BLaER1 (cell line): ENCODE data around the gene GGT7.

Experiments used
- H3K27ac ChIP-seq: shearing (Covaris generic); formaldehyde crosslinking; 2 replicates; pipeline ENCODE4 v1.8.1; 2022
- H3K27me3 ChIP-seq: shearing (Covaris generic); formaldehyde crosslinking; 2 replicates; pipeline ENCODE4 v1.8.1; 2022
- H3K36me3 ChIP-seq: shearing (Covaris generic); formaldehyde crosslinking; 2 replicates; pipeline ENCODE4 v1.8.1; 2022
- H3K4me1 ChIP-seq: shearing (Covaris generic); formaldehyde crosslinking; 2 replicates; pipeline ENCODE4 v1.8.1; 2022
- H3K4me2 ChIP-seq: shearing (Covaris generic); formaldehyde crosslinking; 2 replicates; pipeline ENCODE4 v1.8.1; 2022
- H3K4me3 ChIP-seq: shearing (Covaris generic); formaldehyde crosslinking; 2 replicates; pipeline ENCODE4 v1.8.1; 2022
- H3K9ac ChIP-seq: shearing (Covaris generic); formaldehyde crosslinking; 2 replicates; pipeline ENCODE4 v1.8.1; 2022
- H3K9me3 ChIP-seq: shearing (Covaris generic); formaldehyde crosslinking; 2 replicates; pipeline ENCODE4 v1.8.1; 2022
- H4K20me1 ChIP-seq: shearing (Covaris generic); formaldehyde crosslinking; 2 replicates; pipeline ENCODE4 v1.8.1; 2022
- Cebpa-rat ChIP-seq: shearing (Covaris generic); IDR thresholded peaks from 2 replicates; pipeline ENCODE4 v1.8.1; 2022

The GGT7 gene

DNA sequence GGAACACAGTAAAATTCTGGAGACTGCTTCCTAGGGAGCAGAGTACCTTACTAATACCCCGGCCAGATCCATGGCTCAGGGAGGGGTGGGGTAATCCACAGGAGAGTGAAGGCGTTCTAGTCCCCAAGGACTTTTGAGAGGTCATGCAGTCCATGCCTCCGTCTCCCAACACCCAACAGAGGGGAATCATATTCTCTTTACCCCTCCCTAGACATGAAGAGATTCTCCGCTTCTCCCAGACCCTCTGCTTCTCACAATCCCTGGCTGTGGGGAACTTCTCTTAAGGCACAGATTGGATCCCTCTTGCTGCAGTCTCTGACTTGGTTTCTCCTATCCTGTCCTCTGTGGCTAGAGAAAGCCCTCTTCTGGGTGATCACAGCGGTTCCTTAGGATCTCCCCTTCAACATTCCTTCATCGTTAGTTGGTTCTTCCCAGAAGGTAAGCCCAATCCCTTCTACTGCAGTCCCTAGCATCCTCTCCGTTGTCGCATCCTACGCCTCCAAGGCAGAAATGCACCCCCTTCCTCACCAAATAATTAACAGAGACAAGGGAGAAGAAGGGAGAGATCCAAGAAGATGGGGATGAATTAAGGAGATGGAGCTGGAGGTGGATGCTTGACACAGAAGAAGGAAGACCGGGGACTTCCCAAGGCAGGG, 562 bp downstream of the GGT7 start:
- no peak for TF ChIP-seq Cebpa-rat
- Histone ChIP-seq H4K20me1 (no peaks in the 10 kb centered on the region), H3K4me2 (peak overlapping the region; percentile 79), H3K4me3 (no peak overlapping the region), H3K9me3 (no peaks in the 10 kb centered on the region), H3K27me3 (0 out of 2 replicates have a peak, but pooled peaks cover 3% of the 10 kb centered on the region), H3K9ac (no peak overlapping the region), H3K4me1 (peaks cover 22% of the 10 kb centered on the region), H3K36me3 (no peaks in the 10 kb centered on the region), H3K27ac (no peak overlapping the region)

DNA sequence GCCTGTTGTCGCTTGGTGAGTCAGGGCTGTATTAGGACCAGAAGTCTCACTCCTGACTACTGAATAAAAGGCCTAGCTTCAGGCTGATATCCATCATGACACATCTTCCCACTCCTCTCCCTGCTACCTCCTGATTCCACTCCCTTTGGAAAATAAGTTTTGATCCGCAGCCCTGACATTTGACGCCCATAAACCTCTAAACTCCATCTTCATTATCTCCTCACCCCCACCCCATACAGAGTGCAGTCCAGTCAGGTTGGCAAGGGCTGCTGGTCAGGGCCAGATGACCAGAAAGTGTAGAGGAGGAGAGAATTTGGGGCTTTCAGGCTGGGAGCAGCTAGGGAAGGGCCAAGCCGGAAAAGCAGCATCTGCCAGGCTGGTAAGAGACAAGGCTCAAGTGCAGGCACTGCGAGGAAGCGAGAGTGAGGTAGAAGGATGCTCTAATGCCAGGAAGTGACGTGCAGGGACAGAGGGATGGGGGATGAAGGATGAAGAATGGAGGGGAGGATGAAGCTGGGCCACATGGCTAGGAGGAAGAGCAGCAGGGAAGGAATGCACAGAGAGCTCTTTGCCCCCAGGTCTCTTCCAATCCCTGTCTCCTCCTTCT, 1.2 kb downstream of the GGT7 start:
- no peaks in the 10 kb centered on the region for H3K36me3 ChIP-seq
- no peak for TF ChIP-seq Cebpa-rat
- peaks cover 18% of the 10 kb centered on the region for H3K4me1 ChIP-seq
- H3K27me3 ChIP-seq = 0 out of 2 replicates have a peak, but pooled peaks cover 3% of the 10 kb centered on the region
- no peaks in the 10 kb centered on the region for H3K9me3 ChIP-seq
- H4K20me1 ChIP-seq = no peaks in the 10 kb centered on the region
- no peak overlapping the region for H3K4me3 ChIP-seq
- H3K4me2 ChIP-seq = no peak overlapping the region
- no peak overlapping the region for H3K27ac ChIP-seq
- no peak overlapping the region for H3K9ac ChIP-seq

DNA sequence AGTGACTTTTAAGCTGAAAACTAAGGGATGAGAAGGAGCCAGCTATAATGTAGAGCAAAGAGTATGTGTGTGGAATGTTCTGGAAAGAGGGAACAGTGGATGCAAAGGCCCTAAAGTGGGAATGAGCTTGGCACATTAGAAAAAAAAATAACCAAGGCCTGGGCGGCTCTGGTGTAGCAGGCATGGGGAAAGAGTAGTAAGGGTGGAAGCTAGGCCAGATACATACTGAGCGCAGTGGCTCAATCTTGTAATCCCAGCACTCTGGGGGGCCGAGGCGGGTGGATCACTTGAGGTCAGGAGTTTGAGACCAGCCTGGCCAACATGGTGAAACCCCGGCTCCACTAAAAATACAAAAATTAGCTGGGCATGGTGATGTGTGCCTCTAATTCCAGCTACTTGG, 8.4 kb downstream of the GGT7 start:
- no peak overlapping the region for H3K4me3 ChIP-seq
- no peaks in the 10 kb centered on the region for H3K9me3 ChIP-seq
- H3K27ac ChIP-seq = no peak overlapping the region
- H3K4me1 ChIP-seq = no peaks in the 10 kb centered on the region
- H3K36me3 ChIP-seq = no peaks in the 10 kb centered on the region
- no peak overlapping the region for H3K9ac ChIP-seq
- H3K27me3 ChIP-seq = no peaks in the 10 kb centered on the region
- TF ChIP-seq Cebpa-rat = no peak
- no peak overlapping the region for H3K4me2 ChIP-seq
- H4K20me1 ChIP-seq = no peaks in the 10 kb centered on the region

DNA sequence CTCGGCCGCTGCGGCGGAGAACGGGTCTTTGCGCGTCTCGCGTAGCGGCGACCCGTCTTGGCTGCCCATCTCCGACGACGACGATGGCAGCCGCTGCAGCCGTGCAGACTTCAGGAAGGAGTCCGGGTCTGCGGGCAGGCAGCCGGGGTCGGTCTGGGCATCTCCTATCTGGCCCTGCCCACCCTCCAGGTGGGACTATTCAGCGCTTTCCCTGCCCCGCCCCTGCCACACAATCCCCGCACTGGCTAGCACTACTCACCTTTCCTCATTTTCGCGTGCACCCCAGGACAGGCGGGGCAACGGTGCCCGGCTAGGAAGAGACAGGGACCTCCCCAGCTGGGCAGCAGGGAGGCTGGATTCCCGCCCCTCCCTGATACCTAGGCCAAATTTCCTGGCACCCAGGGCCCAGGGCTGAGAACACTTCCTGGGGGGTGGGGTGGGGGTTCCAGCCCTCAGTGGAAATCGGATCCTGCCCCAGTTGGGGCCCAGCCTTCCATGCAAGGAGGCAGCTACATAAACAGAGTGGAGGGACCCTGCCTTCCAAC, 9.2 kb downstream of the GGT7 start:
- no peaks in the 10 kb centered on the region for H3K4me1 ChIP-seq
- H3K36me3 ChIP-seq = no peaks in the 10 kb centered on the region
- no peak overlapping the region for H3K27ac ChIP-seq
- no peak overlapping the region for H3K9ac ChIP-seq
- no peaks in the 10 kb centered on the region for H3K27me3 ChIP-seq
- TF ChIP-seq Cebpa-rat = no peak
- no peaks in the 10 kb centered on the region for H4K20me1 ChIP-seq
- no peaks in the 10 kb centered on the region for H3K9me3 ChIP-seq
- no peak overlapping the region for H3K4me3 ChIP-seq
- no peak overlapping the region for H3K4me2 ChIP-seq

DNA sequence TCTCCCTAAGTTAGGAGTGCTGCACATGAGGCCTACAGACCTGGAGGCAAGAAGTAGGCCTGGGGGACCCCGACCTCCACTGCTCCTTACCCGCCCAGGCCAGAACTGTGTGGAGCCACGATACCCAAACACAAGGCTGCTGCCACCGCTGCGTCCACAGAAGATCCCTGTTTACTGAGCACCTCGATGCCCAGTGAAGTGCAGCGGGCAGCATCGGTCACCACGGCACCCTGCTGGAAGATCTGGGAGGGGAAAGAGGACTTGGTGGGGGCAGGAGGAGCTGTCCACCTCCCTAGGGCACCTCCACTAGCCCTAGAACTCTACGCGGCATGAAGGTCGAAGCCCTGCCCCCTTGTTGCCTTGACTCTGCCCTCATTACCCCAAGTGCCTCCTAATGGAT, 9.9 kb downstream of the GGT7 start:
- H3K9ac ChIP-seq = no peak overlapping the region
- H3K4me2 ChIP-seq = no peak overlapping the region

DNA sequence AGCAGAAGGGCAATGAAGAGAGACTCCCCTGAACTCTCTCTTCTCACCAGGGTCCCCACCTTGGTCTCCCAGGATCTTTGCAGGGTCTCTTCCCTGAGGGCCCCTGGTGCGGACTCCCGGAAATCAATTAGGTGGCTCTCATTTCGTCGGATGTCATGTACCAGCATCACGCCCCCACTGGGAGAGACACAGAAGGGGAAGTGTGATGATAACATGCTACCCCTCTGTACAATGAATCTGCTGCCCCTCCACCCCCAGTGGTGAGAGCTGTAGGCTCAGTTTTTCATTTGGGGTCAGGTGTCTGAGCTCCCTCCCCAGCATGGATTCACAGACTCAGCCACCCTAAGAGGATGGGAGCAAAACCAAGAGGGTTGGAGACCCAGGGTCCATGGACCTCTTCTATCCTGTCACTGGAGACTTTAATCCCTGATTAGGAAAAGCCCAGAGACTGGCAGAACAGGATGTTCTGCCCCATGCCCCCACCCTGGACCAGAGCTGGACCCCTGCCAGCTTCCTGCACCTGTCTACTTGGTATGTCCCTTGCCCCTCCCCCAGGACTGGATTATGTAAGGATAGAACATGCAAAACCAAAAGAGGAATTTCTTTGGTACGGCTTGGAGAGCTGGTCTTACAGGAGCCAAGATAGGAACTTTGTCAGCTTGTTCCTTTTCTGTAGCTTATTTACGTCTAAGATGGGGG, 11.1 kb downstream of the GGT7 start:
- no peaks in the 10 kb centered on the region for H3K27me3 ChIP-seq
- H3K36me3 ChIP-seq = no peaks in the 10 kb centered on the region
- no peak for TF ChIP-seq Cebpa-rat
- H3K9ac ChIP-seq = no peak overlapping the region
- no peak overlapping the region for H3K4me3 ChIP-seq
- no peaks in the 10 kb centered on the region for H3K9me3 ChIP-seq
- H3K27ac ChIP-seq = no peak overlapping the region
- H3K4me2 ChIP-seq = no peak overlapping the region
- H3K4me1 ChIP-seq = no peaks in the 10 kb centered on the region
- H4K20me1 ChIP-seq = no peaks in the 10 kb centered on the region

More for the DNA sequence above, 9.9 kb downstream of the GGT7 start:
- Histone ChIP-seq H3K27me3 (no peaks in the 10 kb centered on the region), H4K20me1 (no peaks in the 10 kb centered on the region), H3K9me3 (no peaks in the 10 kb centered on the region), H3K36me3 (no peaks in the 10 kb centered on the region), H3K4me3 (no peak overlapping the region), H3K27ac (no peak overlapping the region), H3K4me1 (no peaks in the 10 kb centered on the region)
- TF ChIP-seq Cebpa-rat = no peak

DNA sequence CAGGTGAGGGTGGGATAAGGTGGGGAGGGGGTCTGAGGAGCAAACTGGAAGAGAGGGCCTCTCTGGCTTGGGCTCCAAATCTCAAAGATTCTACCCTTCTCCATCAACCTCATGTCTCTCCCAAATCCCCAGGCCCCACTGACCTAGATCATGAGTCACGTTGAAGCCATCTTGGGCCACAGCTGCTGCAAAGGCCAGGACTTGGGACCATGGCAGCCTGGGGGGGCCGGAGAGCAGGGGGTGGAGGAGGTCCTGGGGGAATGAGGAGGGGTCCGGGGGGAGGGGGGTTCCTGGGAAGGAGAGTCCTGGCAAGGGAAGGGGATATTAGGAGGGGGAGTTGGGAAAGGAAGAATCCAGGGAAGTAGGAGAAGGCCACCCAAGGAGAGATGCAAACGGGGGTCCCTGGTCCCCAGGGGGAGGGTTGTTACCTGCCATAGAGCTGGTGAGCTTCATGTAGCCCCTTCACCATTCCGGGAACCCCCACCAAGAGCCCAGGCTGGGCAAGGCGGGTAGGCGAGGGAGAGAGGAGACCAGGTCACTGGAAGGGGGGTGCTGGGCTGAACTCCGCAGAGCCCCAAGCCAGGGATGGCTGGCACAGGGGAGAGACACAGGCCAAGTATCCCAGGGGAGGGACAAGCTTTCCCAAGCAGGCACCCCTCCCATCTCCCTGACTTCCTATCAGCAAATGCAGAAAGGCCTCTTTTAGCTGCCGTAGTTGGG, 12.7 kb downstream of the GGT7 start:
- H3K9me3 ChIP-seq = no peaks in the 10 kb centered on the region
- H4K20me1 ChIP-seq = no peaks in the 10 kb centered on the region
- no peaks in the 10 kb centered on the region for H3K4me1 ChIP-seq
- no peaks in the 10 kb centered on the region for H3K36me3 ChIP-seq
- TF ChIP-seq Cebpa-rat = no peak
- no peak overlapping the region for H3K4me2 ChIP-seq
- H3K4me3 ChIP-seq = no peak overlapping the region
- no peaks in the 10 kb centered on the region for H3K27me3 ChIP-seq
- no peak overlapping the region for H3K27ac ChIP-seq
- no peak overlapping the region for H3K9ac ChIP-seq

DNA sequence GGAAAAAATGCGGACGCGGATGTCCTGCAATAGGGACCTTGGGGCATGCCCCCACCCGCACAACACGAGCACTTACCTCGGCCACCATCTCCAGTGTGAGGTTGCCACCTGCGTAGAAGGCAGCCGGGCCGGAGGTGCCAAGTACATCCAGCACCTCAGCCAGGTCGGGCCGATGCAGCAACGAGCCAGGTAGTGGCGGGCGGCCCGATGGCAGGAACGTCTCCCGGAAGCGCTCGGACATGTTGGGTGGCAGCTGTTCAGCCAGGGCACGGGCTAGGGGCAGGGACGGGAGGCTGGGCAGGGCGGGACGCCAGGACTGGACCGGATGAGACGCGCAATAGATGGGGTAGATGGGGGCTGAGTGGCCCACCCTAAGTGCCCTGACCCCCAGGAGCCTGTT, 13.3 kb downstream of the GGT7 start:
- Histone ChIP-seq H3K4me2 (no peak overlapping the region), H3K9ac (no peak overlapping the region), H3K9me3 (no peaks in the 10 kb centered on the region), H4K20me1 (no peaks in the 10 kb centered on the region), H3K36me3 (no peaks in the 10 kb centered on the region), H3K4me3 (no peak overlapping the region), H3K4me1 (no peaks in the 10 kb centered on the region), H3K27me3 (no peaks in the 10 kb centered on the region), H3K27ac (no peak overlapping the region)
- TF ChIP-seq Cebpa-rat = no peak

DNA sequence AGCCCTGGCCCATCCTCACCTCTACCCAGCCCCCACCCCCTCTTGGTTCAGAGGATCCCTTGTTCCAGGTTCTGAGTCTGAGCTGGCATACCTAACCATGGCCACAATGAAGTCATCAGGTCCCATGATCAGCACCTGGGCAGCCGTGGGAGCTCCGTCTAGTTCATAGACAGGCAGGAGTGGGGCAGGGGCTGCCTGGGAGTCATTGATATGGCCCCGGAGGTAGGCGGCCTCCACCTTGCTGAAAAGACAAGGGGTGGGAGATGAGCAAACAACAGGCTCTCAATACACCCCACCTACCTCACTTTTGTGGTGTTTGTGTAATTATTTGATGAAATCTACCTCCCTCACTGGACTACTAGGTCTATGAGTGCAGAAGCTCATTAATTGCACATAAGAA, 20.4 kb downstream of the GGT7 start:
- Histone ChIP-seq H3K4me3 (no peak overlapping the region), H3K36me3 (no peaks in the 10 kb centered on the region), H3K27me3 (no peaks in the 10 kb centered on the region), H3K4me1 (no peaks in the 10 kb centered on the region), H3K9ac (no peak overlapping the region), H3K9me3 (no peaks in the 10 kb centered on the region), H3K27ac (no peak overlapping the region), H4K20me1 (no peaks in the 10 kb centered on the region), H3K4me2 (no peak overlapping the region)
- no peak for TF ChIP-seq Cebpa-rat

DNA sequence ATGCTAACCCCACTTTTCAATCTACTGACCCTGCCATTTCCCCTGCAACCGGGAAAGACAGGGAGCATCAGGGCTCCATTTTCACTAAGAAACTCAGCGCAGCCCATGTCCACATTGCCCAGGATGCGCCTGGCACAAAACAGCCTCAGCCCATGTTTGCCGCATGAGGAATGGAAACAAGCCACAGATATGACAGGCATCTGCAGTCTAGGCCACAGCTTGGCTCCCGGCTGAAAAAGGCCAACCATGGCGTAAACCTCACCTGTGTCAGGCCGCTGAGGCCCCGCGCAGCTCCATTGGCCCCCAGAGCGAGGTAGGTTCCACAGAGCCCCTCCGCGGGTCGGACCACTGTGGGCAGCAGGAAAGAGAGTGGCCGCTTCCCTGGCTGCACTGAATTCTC, 21.7 kb downstream of the GGT7 start:
- no peaks in the 10 kb centered on the region for H4K20me1 ChIP-seq
- no peak overlapping the region for H3K27ac ChIP-seq
- no peak for TF ChIP-seq Cebpa-rat
- no peak overlapping the region for H3K4me3 ChIP-seq
- H3K36me3 ChIP-seq = no peaks in the 10 kb centered on the region
- H3K9me3 ChIP-seq = no peaks in the 10 kb centered on the region
- no peak overlapping the region for H3K4me2 ChIP-seq
- no peaks in the 10 kb centered on the region for H3K27me3 ChIP-seq
- no peaks in the 10 kb centered on the region for H3K4me1 ChIP-seq
- H3K9ac ChIP-seq = no peak overlapping the region
